SU-DHL-6 (cell line): ENCODE results near the gene SENP6.

Source experiments
- H2AFZ ChIP-seq: fragments of 200-600 bp; sonication (generic); 2 replicates; pipeline ENCODE4 v1.6.1; 2014; ENCODE audit warnings: low read depth, mild to moderate bottlenecking, moderate library complexity, mixed read lengths, antibody characterized with exemption, low read length; ENCODE audit not compliant: severe bottlenecking
- H3F3A ChIP-seq: fragments of 200-600 bp; shearing (Covaris generic); 2 replicates; pipeline ENCODE4 v1.6.0; 2016; ENCODE audit warnings: antibody characterized with exemption, mild to moderate bottlenecking; ENCODE audit not compliant: insufficient read depth
- H3K27ac ChIP-seq: fragments of 200-600 bp; sonication (generic); 2 replicates; pipeline ENCODE4 v1.5.1; 2016; ENCODE audit warnings: low read depth, mild to moderate bottlenecking, low read length, moderate library complexity, mixed read lengths
- H3K27me3 ChIP-seq: fragments of 200-600 bp; sonication (generic), shearing (Covaris generic); 2 replicates; pipeline ENCODE4 v1.6.0; 2014; ENCODE audit warnings: mild to moderate bottlenecking, low read length
- H3K36me3 ChIP-seq: fragments of 200-600 bp; sonication (generic); 2 replicates; pipeline ENCODE4 v1.6.1; 2014; ENCODE audit warnings: mild to moderate bottlenecking, low read length, mixed read lengths
- H3K4me2 ChIP-seq: fragments of 300-600, 200-600 bp; shearing (Covaris generic), sonication (generic); 2 replicates; pipeline ENCODE4 v1.6.0; 2014; ENCODE audit warnings: low read length, low read depth, mild to moderate bottlenecking; ENCODE audit not compliant: poor library complexity, severe bottlenecking
- H3K4me3 ChIP-seq: fragments of 200-600 bp; sonication (generic); 2 replicates; pipeline ENCODE4 v1.5.1; 2014; ENCODE audit warnings: antibody characterized with exemption, low read length, mild to moderate bottlenecking, mixed read lengths; ENCODE audit not compliant: insufficient read depth, poor library complexity, severe bottlenecking
- H3K79me2 ChIP-seq: fragments of 200-600 bp; sonication (generic); 2 replicates; pipeline ENCODE4 v1.6.1; 2014; ENCODE audit warnings: mild to moderate bottlenecking, low read length, moderate library complexity; ENCODE audit not compliant: insufficient read depth
- H3K9ac ChIP-seq: fragments of 200-600 bp; sonication (generic); 2 replicates; pipeline ENCODE4 v1.7.0; 2014; ENCODE audit warnings: mild to moderate bottlenecking, low read length
- H3K9me2 ChIP-seq: fragments of 200-600 bp; sonication (generic); replicated peaks from 2 replicates; pipeline ENCODE4 v1.6.1; 2014; ENCODE audit warnings: low read length; ENCODE audit not compliant: insufficient read depth
- H3K9me3 ChIP-seq: fragments of 200-600 bp; sonication (generic); 2 replicates; pipeline ENCODE4 v1.6.1; 2014; ENCODE audit warnings: low read length, mixed read lengths; ENCODE audit not compliant: insufficient read depth
- H4K20me1 ChIP-seq: fragments of 200-600 bp; sonication (generic); 2 replicates; pipeline ENCODE4 v1.6.1; 2014; ENCODE audit warnings: low read depth, mild to moderate bottlenecking, antibody characterized with exemption, low read length, moderate library complexity, mixed read lengths
- CTCF ChIP-seq: fragments of 200-600 bp; sonication (generic); IDR thresholded peaks from one replicate; pipeline ENCODE4 v1.5.1; 2017; ENCODE audit warnings: antibody characterized with exemption, mild to moderate bottlenecking, low read length, moderate library complexity; ENCODE audit not compliant: insufficient read depth, poor library complexity, severe bottlenecking
- EZH2phosphoT487 ChIP-seq: fragments of 200-600 bp; sonication (generic), shearing (Covaris generic); conservative IDR thresholded peaks from 2 replicates; pipeline ENCODE4 v1.6.1; 2018; ENCODE audit warnings: mild to moderate bottlenecking, antibody characterized with exemption, low read length, moderate library complexity, mixed read lengths

The SENP6 gene

GRCh38 chr6:75751443-75751842, 149.8 kb downstream of the SENP6 start:
- no peaks in the 10 kb centered on the region for H3K27me3 ChIP-seq
- H3K27ac ChIP-seq, result no peak overlapping the region
- no peaks in the 10 kb centered on the region for H3K9me2 ChIP-seq
- no peaks in the 10 kb centered on the region for H3K9me3 ChIP-seq
- H3F3A ChIP-seq, result peaks cover 19% of the 10 kb centered on the region
- no peak for TF ChIP-seq EZH2phosphoT487
- TF ChIP-seq CTCF, result no peak
- no peak overlapping the region for H3K4me2 ChIP-seq
- H2AFZ ChIP-seq, result no peak overlapping the region
- H4K20me1 ChIP-seq, result no peaks in the 10 kb centered on the region
- H3K4me3 ChIP-seq, result no peak overlapping the region
- no peaks in the 10 kb centered on the region for H3K36me3 ChIP-seq
- no peaks in the 10 kb centered on the region; the same call in 1 of the 2 replicates for H3K79me2 ChIP-seq
- no peak overlapping the region for H3K9ac ChIP-seq

- Histone ChIP-seq H3K4me3 (no peak overlapping the region), H2AFZ (no peak overlapping the region), H3K9ac (no peak overlapping the region), H4K20me1 (no peaks in the 10 kb centered on the region), H3K79me2 (no peaks in the 10 kb centered on the region; the same call in 1 of the 2 replicates), H3K4me2 (no peak overlapping the region), H3K36me3 (no peaks in the 10 kb centered on the region), H3F3A (peaks cover 17% of the 10 kb centered on the region), H3K9me3 (no peaks in the 10 kb centered on the region), H3K27ac (no peak overlapping the region), H3K9me2 (no peaks in the 10 kb centered on the region), H3K27me3 (no peaks in the 10 kb centered on the region)
- no peak for TF ChIP-seq EZH2phosphoT487
- TF ChIP-seq CTCF, result no peak
These were observed 150.7 kb downstream of the SENP6 start for GRCh38 chr6:75752365-75752764.

- no peak overlapping the region for H3K4me3 ChIP-seq
- no peaks in the 10 kb centered on the region for H3K9me3 ChIP-seq
- no peaks in the 10 kb centered on the region for H4K20me1 ChIP-seq
- H3F3A ChIP-seq, result peaks cover 4% of the 10 kb centered on the region; the same call in 1 of the 2 replicates
- H3K9ac ChIP-seq, result no peak overlapping the region
- no peak overlapping the region for H2AFZ ChIP-seq
- TF ChIP-seq CTCF (no peak), EZH2phosphoT487 (no peak)
- no peaks in the 10 kb centered on the region for H3K27me3 ChIP-seq
- no peak overlapping the region for H3K4me2 ChIP-seq
- H3K36me3 ChIP-seq, result no peaks in the 10 kb centered on the region
- no peak overlapping the region for H3K27ac ChIP-seq
- H3K9me2 ChIP-seq, result no peaks in the 10 kb centered on the region
- no peaks in the 10 kb centered on the region; the same call in 1 of the 2 replicates for H3K79me2 ChIP-seq
These were observed 154.0 kb downstream of the SENP6 start for GRCh38 chr6:75755704-75756103.

- no peak overlapping the region for H2AFZ ChIP-seq
- H3K79me2 ChIP-seq, result no peaks in the 10 kb centered on the region
- no peak overlapping the region for H3K4me3 ChIP-seq
- no peaks in the 10 kb centered on the region for H3K36me3 ChIP-seq
- H3K4me2 ChIP-seq, result no peak overlapping the region
- no peaks in the 10 kb centered on the region for H3F3A ChIP-seq
- H4K20me1 ChIP-seq, result no peaks in the 10 kb centered on the region
- no peaks in the 10 kb centered on the region for H3K9me3 ChIP-seq
- no peak for TF ChIP-seq CTCF
- TF ChIP-seq EZH2phosphoT487, result no peak
- H3K9ac ChIP-seq, result no peak overlapping the region
- H3K27me3 ChIP-seq, result no peaks in the 10 kb centered on the region
- H3K9me2 ChIP-seq, result no peaks in the 10 kb centered on the region
- H3K27ac ChIP-seq, result no peak overlapping the region
These were observed 155.6 kb downstream of the SENP6 start for GRCh38 chr6:75757295-75757694.
